WTC11 (cell line): ENCODE data around the gene SAFB. TPM values are rescaled to one million over a fixed set of nuclear protein-coding genes. Genes with fewer than 3 reads are reported as not detected.

Experiments
- ATAC-seq: fragments of 200-7000 bp; cut with Tn5 transposase; 2 replicates; pipeline ENCODE4 v1.10.0; 2021; ENCODE audit warnings: mild to moderate bottlenecking, moderate library complexity
- CTCF ChIA-PET: fragments of 300-600 bp; sonication (Branson Sonifier 250); formaldehyde crosslinking; loops from one replicate; lab custom pipeline; 2021; ENCODE audit warnings: antibody characterized with exemption; lab: Charles Lee
- POLR2A ChIA-PET: fragments of 350-600 bp; sonication (Branson Sonifier 250); formaldehyde crosslinking; loops from one replicate; lab custom pipeline; 2021; ENCODE audit warnings: antibody characterized with exemption; lab: Charles Lee
- DNase-seq: peaks from one replicate; pipeline ENCODE4 v3.0.0; 2021; ENCODE audit warnings: low spot score
- H3K27ac Mint-ChIP-seq: 2 replicates; pipeline ENCODE4 v1.8.0; 2021; ENCODE audit warnings: mixed read lengths
- H3K27me3 Mint-ChIP-seq: 2 replicates; pipeline ENCODE4 v1.8.0; 2021; ENCODE audit warnings: low read depth, mild to moderate bottlenecking, moderate library complexity, mixed read lengths
- H3K36me3 Mint-ChIP-seq: 2 replicates; pipeline ENCODE4 v1.8.0; 2021; ENCODE audit warnings: mixed read lengths
- H3K4me1 Mint-ChIP-seq: 2 replicates; pipeline ENCODE4 v1.8.0; 2022; ENCODE audit warnings: mixed read lengths
- H3K4me3 Mint-ChIP-seq: 2 replicates; pipeline ENCODE4 v1.8.0; 2021; ENCODE audit warnings: mild to moderate bottlenecking, moderate library complexity, mixed read lengths
- H3K9me3 Mint-ChIP-seq: 2 replicates; pipeline ENCODE4 v1.8.0; 2021; ENCODE audit warnings: mixed read lengths
- ATF6 ChIP-seq: sonication (generic); formaldehyde crosslinking; IDR thresholded peaks from 2 replicates; pipeline ENCODE4 v1.8.1; 2023; ENCODE audit warnings: mild to moderate bottlenecking, missing genetic modification reagents
- CBFB ChIP-seq: sonication (generic); formaldehyde crosslinking; IDR thresholded peaks from 2 replicates; pipeline ENCODE4 v1.8.1; 2022; ENCODE audit warnings: mild to moderate bottlenecking, low read depth, missing genetic modification reagents
- CREB1 ChIP-seq: sonication (generic); formaldehyde crosslinking; IDR thresholded peaks from 2 replicates; pipeline ENCODE4 v1.8.0; 2023; ENCODE audit warnings: mild to moderate bottlenecking, missing genetic modification reagents
- CREM ChIP-seq: sonication (generic); formaldehyde crosslinking; IDR thresholded peaks from 2 replicates; pipeline ENCODE4 v1.8.1; 2022; ENCODE audit warnings: mild to moderate bottlenecking, missing genetic modification reagents, moderate library complexity
- GTF2I ChIP-seq: fragments of 250-450 bp; sonication (Bioruptor Pico); conservative IDR thresholded peaks from 2 replicates; pipeline ENCODE4 v1.4.0; 2021; ENCODE audit warnings: mild to moderate bottlenecking
- JAZF1 ChIP-seq: fragments of 250-450 bp; sonication (Bioruptor Pico); IDR thresholded peaks from 2 replicates; pipeline ENCODE4 v1.9.0; 2021; ENCODE audit warnings: moderate library complexity, mild to moderate bottlenecking, inconsistent platforms
- JUN ChIP-seq: sonication (generic); formaldehyde crosslinking; IDR thresholded peaks from 2 replicates; pipeline ENCODE4 v1.8.0; 2023; ENCODE audit warnings: mild to moderate bottlenecking, missing genetic modification reagents
- MAX ChIP-seq: sonication (generic); formaldehyde crosslinking; IDR thresholded peaks from 2 replicates; pipeline ENCODE4 v1.8.0; 2022; ENCODE audit warnings: mild to moderate bottlenecking, missing genetic modification reagents
- MLX ChIP-seq: sonication (generic); formaldehyde crosslinking; IDR thresholded peaks from 2 replicates; pipeline ENCODE4 v1.8.1; 2023; ENCODE audit warnings: mild to moderate bottlenecking, missing genetic modification reagents, moderate library complexity
- NFATC4 ChIP-seq: fragments of 250-450 bp; sonication (Bioruptor Pico); IDR thresholded peaks from 2 replicates; pipeline ENCODE4 v1.9.0; 2021; ENCODE audit warnings: mild to moderate bottlenecking
- NFYB ChIP-seq: sonication (generic); formaldehyde crosslinking; conservative IDR thresholded peaks from 2 replicates; pipeline ENCODE4 v1.8.0; 2022; ENCODE audit warnings: low read depth, missing genetic modification reagents
- PRDM15 ChIP-seq: sonication (generic); formaldehyde crosslinking; IDR thresholded peaks from 2 replicates; pipeline ENCODE4 v1.8.0; 2022; ENCODE audit warnings: missing genetic modification reagents
- SMAD3 ChIP-seq: sonication (generic); formaldehyde crosslinking; IDR thresholded peaks from 2 replicates; pipeline ENCODE4 v1.8.0; 2022; ENCODE audit warnings: missing genetic modification reagents, mild to moderate bottlenecking, borderline replicate concordance
- SOX15 ChIP-seq: fragments of 250-450 bp; sonication (Bioruptor Pico); IDR thresholded peaks from 2 replicates; pipeline ENCODE4 v1.9.0; 2021; ENCODE audit warnings: mild to moderate bottlenecking
- TCF7 ChIP-seq: sonication (generic); formaldehyde crosslinking; IDR thresholded peaks from 2 replicates; pipeline ENCODE4 v1.8.0; 2022; ENCODE audit warnings: mild to moderate bottlenecking, low read depth, missing genetic modification reagents, moderate library complexity
- USF2 ChIP-seq: sonication (generic); formaldehyde crosslinking; IDR thresholded peaks from 2 replicates; pipeline ENCODE4 v1.8.1; 2023; ENCODE audit warnings: mild to moderate bottlenecking, missing genetic modification reagents, moderate library complexity
- ZBTB21 ChIP-seq: sonication (generic); formaldehyde crosslinking; IDR thresholded peaks from 2 replicates; pipeline ENCODE4 v1.8.1; 2023; ENCODE audit warnings: mild to moderate bottlenecking, missing genetic modification reagents, borderline replicate concordance
- ZNF138 ChIP-seq: sonication (generic); formaldehyde crosslinking; conservative IDR thresholded peaks from 2 replicates; pipeline ENCODE4 v1.8.1; 2022; ENCODE audit warnings: mild to moderate bottlenecking, moderate library complexity, missing genetic modification reagents
- total RNA-seq: library from RNA; stranded (reverse); gene quantifications from 3 replicates; pipeline ENCODE4 v1.2.3, GENCODE V29; 2021
- TF ChIP-seq, protein P1 (sequence below): sonication (generic); formaldehyde crosslinking; IDR thresholded peaks from 2 replicates; pipeline ENCODE4 v1.8.1; 2022; ENCODE audit warnings: mild to moderate bottlenecking, missing genetic modification reagents, moderate library complexity, borderline replicate concordance
- TF ChIP-seq, protein P2 (sequence below): sonication (generic); formaldehyde crosslinking; IDR thresholded peaks from 2 replicates; pipeline ENCODE4 v1.8.0; 2022; ENCODE audit warnings: mild to moderate bottlenecking, missing genetic modification reagents
- TF ChIP-seq, protein P3 (sequence below): sonication (generic); formaldehyde crosslinking; IDR thresholded peaks from 2 replicates; pipeline ENCODE4 v1.8.0; 2022; ENCODE audit warnings: mild to moderate bottlenecking, missing genetic modification reagents

Gene SAFB
- total RNA-seq, 1 experiment from 2014 or later = 141 TPM

- H3K27me3 Mint-ChIP-seq = no peaks in the 10 kb centered on the region
- TF ChIP-seq NFATC4 (CRISPR knock-in tag) = no peak
- no peak for TF ChIP-seq SOX15 (CRISPR knock-in tag)
- TF ChIP-seq ZNF138 (CRISPR knock-in tag) = no peak
- TF ChIP-seq, protein P1, sequence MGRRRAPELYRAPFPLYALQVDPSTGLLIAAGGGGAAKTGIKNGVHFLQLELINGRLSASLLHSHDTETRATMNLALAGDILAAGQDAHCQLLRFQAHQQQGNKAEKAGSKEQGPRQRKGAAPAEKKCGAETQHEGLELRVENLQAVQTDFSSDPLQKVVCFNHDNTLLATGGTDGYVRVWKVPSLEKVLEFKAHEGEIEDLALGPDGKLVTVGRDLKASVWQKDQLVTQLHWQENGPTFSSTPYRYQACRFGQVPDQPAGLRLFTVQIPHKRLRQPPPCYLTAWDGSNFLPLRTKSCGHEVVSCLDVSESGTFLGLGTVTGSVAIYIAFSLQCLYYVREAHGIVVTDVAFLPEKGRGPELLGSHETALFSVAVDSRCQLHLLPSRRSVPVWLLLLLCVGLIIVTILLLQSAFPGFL (CRISPR knock-in tag) = no peak
- TF ChIP-seq GTF2I = no peak
- TF ChIP-seq PRDM15 (CRISPR knock-in tag) = no peak
- TF ChIP-seq CBFB (CRISPR knock-in tag) = no peak
- TF ChIP-seq CREM (CRISPR knock-in tag) = no peak
- TF ChIP-seq JAZF1 (CRISPR knock-in tag) = no peak
- TF ChIP-seq JUN (CRISPR knock-in tag) = no peak
- no peak for TF ChIP-seq SMAD3 (CRISPR knock-in tag)
- no peak for TF ChIP-seq CREB1 (CRISPR knock-in tag)
- peaks cover 77% of the 10 kb centered on the region for H3K36me3 Mint-ChIP-seq
- no peaks in the 10 kb centered on the region for H3K4me1 Mint-ChIP-seq
- POLR2A ChIA-PET = no interaction called here
- CTCF ChIA-PET = no interaction called here
- ATAC-seq = no peak
- no peak for DNase-seq
- no peak overlapping the region for H3K27ac Mint-ChIP-seq
- H3K4me3 Mint-ChIP-seq = no peak overlapping the region
- no peaks in the 10 kb centered on the region for H3K9me3 Mint-ChIP-seq
These were observed 17.5 kb upstream of the SAFB start for GRCh38 chr19:5605362-5605761.

DNA sequence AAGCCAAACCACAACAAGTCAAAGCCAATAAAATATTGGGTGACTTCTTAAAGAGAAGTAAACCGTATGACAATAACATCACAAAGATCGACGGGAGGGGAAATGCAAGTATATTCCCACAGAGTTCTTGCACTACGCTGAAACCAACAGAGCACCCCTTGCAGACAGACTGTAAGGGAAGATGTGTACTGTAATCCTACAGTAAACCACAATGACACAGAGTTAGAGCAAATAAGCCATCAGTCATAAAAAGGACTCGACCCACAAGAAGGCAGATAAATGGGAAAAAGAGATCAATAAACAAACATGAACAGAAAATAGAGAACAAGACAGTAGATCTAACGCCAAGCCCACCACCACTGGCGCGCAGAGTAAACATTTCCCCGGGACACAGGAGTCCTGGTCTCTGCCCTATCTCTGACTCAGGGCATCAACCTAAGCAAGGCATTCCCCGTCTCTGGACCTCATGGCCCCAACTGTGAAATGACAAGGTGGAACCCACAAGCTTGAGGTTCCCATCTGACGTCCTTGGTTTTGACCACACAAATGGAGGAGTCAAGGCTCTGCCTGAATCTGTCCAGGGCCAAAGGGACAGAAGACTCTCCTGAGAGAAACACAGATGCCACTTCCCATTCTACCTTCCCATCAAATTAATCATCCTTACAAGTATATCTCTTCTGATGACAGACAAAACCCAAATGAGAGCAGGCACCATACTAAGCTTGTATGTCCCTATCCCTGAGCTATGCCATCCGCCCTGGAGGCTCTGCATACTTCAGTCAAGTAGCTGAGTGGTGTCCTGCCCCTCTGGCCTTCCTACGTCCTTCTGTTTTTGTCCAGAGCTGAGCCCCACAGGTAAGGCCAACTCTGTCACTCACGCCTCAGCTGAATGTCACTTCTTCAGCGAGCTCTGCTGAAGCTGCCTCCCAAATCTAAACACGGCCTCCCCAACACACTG is 15.3 kb upstream of the SAFB start:
- DNase-seq (no peak), ATAC-seq (no peak)
- H3K4me1 Mint-ChIP-seq = no peaks in the 10 kb centered on the region
- H3K27me3 Mint-ChIP-seq = no peaks in the 10 kb centered on the region
- no peak overlapping the region for H3K4me3 Mint-ChIP-seq
- no peak overlapping the region for H3K27ac Mint-ChIP-seq
- H3K36me3 Mint-ChIP-seq = peaks cover 78% of the 10 kb centered on the region
- POLR2A ChIA-PET = no interaction called here
- no peaks in the 10 kb centered on the region for H3K9me3 Mint-ChIP-seq
- CTCF ChIA-PET = no interaction called here
- TF ChIP-seq MAX (CRISPR knock-in tag) = no peak
- no peak for TF ChIP-seq USF2 (CRISPR knock-in tag)
- TF ChIP-seq, protein P2, sequence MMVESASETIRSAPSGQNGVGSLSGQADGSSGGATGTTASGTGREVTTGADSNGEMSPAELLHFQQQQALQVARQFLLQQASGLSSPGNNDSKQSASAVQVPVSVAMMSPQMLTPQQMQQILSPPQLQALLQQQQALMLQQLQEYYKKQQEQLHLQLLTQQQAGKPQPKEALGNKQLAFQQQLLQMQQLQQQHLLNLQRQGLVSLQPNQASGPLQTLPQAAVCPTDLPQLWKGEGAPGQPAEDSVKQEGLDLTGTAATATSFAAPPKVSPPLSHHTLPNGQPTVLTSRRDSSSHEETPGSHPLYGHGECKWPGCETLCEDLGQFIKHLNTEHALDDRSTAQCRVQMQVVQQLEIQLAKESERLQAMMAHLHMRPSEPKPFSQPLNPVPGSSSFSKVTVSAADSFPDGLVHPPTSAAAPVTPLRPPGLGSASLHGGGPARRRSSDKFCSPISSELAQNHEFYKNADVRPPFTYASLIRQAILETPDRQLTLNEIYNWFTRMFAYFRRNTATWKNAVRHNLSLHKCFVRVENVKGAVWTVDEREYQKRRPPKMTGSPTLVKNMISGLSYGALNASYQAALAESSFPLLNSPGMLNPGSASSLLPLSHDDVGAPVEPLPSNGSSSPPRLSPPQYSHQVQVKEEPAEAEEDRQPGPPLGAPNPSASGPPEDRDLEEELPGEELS (CRISPR knock-in tag) = no peak
- no peak for TF ChIP-seq NFYB
- TF ChIP-seq ATF6 (CRISPR knock-in tag) = no peak
- TF ChIP-seq, protein P3, sequence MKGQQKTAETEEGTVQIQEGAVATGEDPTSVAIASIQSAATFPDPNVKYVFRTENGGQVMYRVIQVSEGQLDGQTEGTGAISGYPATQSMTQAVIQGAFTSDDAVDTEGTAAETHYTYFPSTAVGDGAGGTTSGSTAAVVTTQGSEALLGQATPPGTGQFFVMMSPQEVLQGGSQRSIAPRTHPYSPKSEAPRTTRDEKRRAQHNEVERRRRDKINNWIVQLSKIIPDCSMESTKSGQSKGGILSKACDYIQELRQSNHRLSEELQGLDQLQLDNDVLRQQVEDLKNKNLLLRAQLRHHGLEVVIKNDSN (CRISPR knock-in tag) = no peak
- no peak for TF ChIP-seq MLX
- TF ChIP-seq TCF7 (CRISPR knock-in tag) = no peak
- no peak for TF ChIP-seq ZBTB21 (CRISPR knock-in tag)
